Endothelial cell of umbilical vein (primary cell): ENCODE measurements around the gene HTRA1. TPM values are rescaled to one million over a fixed set of nuclear protein-coding genes. Genes with fewer than 3 reads are reported as not detected.

Experiments used
- BruUV-seq: library from RNA; stranded (reverse); fragments of 400-500 nt; replicated peaks from 2 replicates; lab custom pipeline; 2021; lab: Mats Ljungman, UMichigan
- CTCF ChIA-PET: fragments of 300-600, 350-600 bp; sonication (Branson Sonifier 250); formaldehyde crosslinking; loops from one replicate; lab custom pipeline; 2021; ENCODE audit warnings: antibody characterized with exemption, inconsistent platforms; lab: Charles Lee
- POLR2A ChIA-PET: fragments of 300-600, 350-600 bp; sonication (Branson Sonifier 250); formaldehyde crosslinking; loops from one replicate; lab custom pipeline; 2021; ENCODE audit warnings: antibody characterized with exemption, inconsistent platforms; lab: Charles Lee
- DNase-seq: peaks from one replicate; pipeline ENCODE4 v3.0.0-alpha.2; 2011; ENCODE audit warnings: low read depth, low spot score
- FAIRE-seq: peaks from 2 replicates; lab custom pipeline; 2011; peaks lifted over from hg19 to GRCh38; lab: Jason Lieb, UNC
- H2AFZ ChIP-seq: 2 replicates; pipeline ENCODE4 v1.6.0; 2012; ENCODE audit warnings: low read depth, low read length, control low read depth, inconsistent platforms
- H3K27ac ChIP-seq: 2 replicates; pipeline ENCODE4 v1.5.1; 2011; ENCODE audit warnings: low read depth, mild to moderate bottlenecking, control low read depth, low read length, moderate library complexity; ENCODE audit not compliant: insufficient read depth
- H3K27me3 ChIP-seq, 2 experiments: 2 replicates each; pipeline versions ENCODE4 v1.6.0 to v1.6.1; 2011; ENCODE audit warnings: low read length in 2 of 2, mixed read lengths in 1 of 2; ENCODE audit not compliant: control insufficient read depth in 2 of 2, insufficient read depth in 2 of 2
- H3K36me3 ChIP-seq, 2 experiments: 2 replicates in 1 of 2; 3 replicates in 1 of 2; pipeline ENCODE4 v1.5.1; 2011; ENCODE audit warnings: low read length in 2 of 2, mild to moderate bottlenecking in 1 of 2, moderate library complexity in 1 of 2; ENCODE audit not compliant: control insufficient read depth in 2 of 2, insufficient read depth in 2 of 2; ENCODE audit errors: extremely low read depth in 1 of 2
- H3K4me1 ChIP-seq: 3 replicates; pipeline ENCODE4 v1.5.1; 2011; ENCODE audit warnings: mild to moderate bottlenecking, low read length; ENCODE audit not compliant: control insufficient read depth, insufficient read depth; ENCODE audit errors: extremely low read depth
- H3K4me2 ChIP-seq: 2 replicates; pipeline ENCODE4 v1.6.1; 2011; ENCODE audit warnings: low read length, control low read depth, mixed read lengths; ENCODE audit not compliant: insufficient read depth
- H3K4me3 ChIP-seq, 3 experiments: fragments of 200-600 bp in 1 of 3; sonication (generic), shearing (Covaris generic) in 1 of 3; replicated peaks in 1 of 3; 2 replicates each; pipeline ENCODE4 v1.5.1; 2011 to 2016; ENCODE audit warnings: control low read depth in 3 of 3, low read length in 3 of 3, mild to moderate bottlenecking in 2 of 3, inconsistent platforms in 1 of 3, low read depth in 1 of 3, moderate library complexity in 1 of 3; ENCODE audit not compliant: insufficient read depth in 1 of 3
- H3K79me2 ChIP-seq: 2 replicates; pipeline ENCODE4 v1.6.0; 2012; ENCODE audit warnings: low read length, inconsistent platforms; ENCODE audit not compliant: control insufficient read depth, insufficient read depth
- H3K9ac ChIP-seq: replicated peaks from 2 replicates; pipeline ENCODE3; 2011; ENCODE audit warnings: low read length, control low read depth; ENCODE audit not compliant: insufficient read depth; ENCODE audit errors: extremely low read depth
- H3K9me1 ChIP-seq: replicated peaks from 3 replicates; pipeline ENCODE4 v1.6.0; 2011; ENCODE audit warnings: mild to moderate bottlenecking, low read length; ENCODE audit not compliant: control insufficient read depth, insufficient read depth; ENCODE audit errors: extremely low read depth
- H3K9me3 ChIP-seq: replicated peaks from 2 replicates; pipeline ENCODE4 v1.5.1; 2012; ENCODE audit warnings: low read length, inconsistent platforms; ENCODE audit not compliant: control insufficient read depth, insufficient read depth
- H4K20me1 ChIP-seq: replicated peaks from 2 replicates; pipeline ENCODE3; 2011; ENCODE audit warnings: mild to moderate bottlenecking, low read length; ENCODE audit not compliant: control insufficient read depth, insufficient read depth; ENCODE audit errors: extremely low read depth
- EZH2 ChIP-seq: IDR thresholded peaks from 2 replicates; pipeline ENCODE4 v1.6.1; 2012; ENCODE audit warnings: borderline replicate concordance, low read depth, mild to moderate bottlenecking, moderate library complexity, low read length, inconsistent platforms; ENCODE audit not compliant: severe bottlenecking
- FOS ChIP-seq: IDR thresholded peaks from 2 replicates; pipeline ENCODE4 v1.6.1; 2011; ENCODE audit warnings: mild to moderate bottlenecking, low read length, moderate library complexity, borderline replicate concordance; ENCODE audit not compliant: insufficient read depth
- GATA2 ChIP-seq: IDR thresholded peaks from 2 replicates; pipeline ENCODE4 v1.7.0; 2011; ENCODE audit warnings: low read depth, mild to moderate bottlenecking, moderate library complexity, mixed read lengths, low read length; ENCODE audit not compliant: insufficient read length, insufficient read depth
- JUN ChIP-seq: IDR thresholded peaks from 2 replicates; pipeline ENCODE4 v1.6.1; 2011; ENCODE audit warnings: borderline replicate concordance, low read depth; ENCODE audit not compliant: insufficient read length, insufficient read depth
- MYC ChIP-seq: IDR thresholded peaks from one replicate; pipeline ENCODE4 v1.6.1; 2011; ENCODE audit warnings: mild to moderate bottlenecking, low read depth, low read length
- POLR2A ChIP-seq: IDR thresholded peaks from 2 replicates; pipeline ENCODE4 v1.6.1; 2012; ENCODE audit warnings: low read depth, mild to moderate bottlenecking, control low read depth, low read length
- POLR2AphosphoS5 ChIP-seq: IDR thresholded peaks from 2 replicates; pipeline ENCODE4 v1.6.1; 2012; ENCODE audit warnings: low read depth, mild to moderate bottlenecking, control low read depth, low read length, moderate library complexity; ENCODE audit not compliant: insufficient read depth
- dilution Hi-C: fragments of 300-500 bp; cut with MboI; formaldehyde crosslinking; loops from one replicate; pipeline ENCODE4 v1.15.0; 2019; ENCODE audit warnings: low sequenced_read_pairs; ENCODE audit not compliant: extremely low pct_ligation_motif_present
- intact Hi-C: fragments of 100-400 bp; cut with micrococcal nuclease; formaldehyde crosslinking; loops from one replicate; pipeline ENCODE4 v1.10.0; 2022
- polyA plus RNA-seq, 4 experiments: library from polyadenylated mRNA; depleted of rRNA in 3 of 4; stranded (reverse) in 3 of 4; unstranded in 1 of 4; fragments of >200 nt; gene quantifications; 2 replicates each; pipeline versions ENCODE4 v1.2.1 to v1.2.3, GENCODE V29; 2011 to 2012; ENCODE audit warnings: missing spikeins in 1 of 4
- total RNA-seq: library from RNA; stranded (reverse); gene quantifications from 2 replicates; pipeline ENCODE4 v1.2.3, GENCODE V29; 2021
- TF ChIP-seq, protein P1 (sequence below), 2 donors: IDR thresholded peaks; 1 replicate in 1 of 2; 2 replicates in 1 of 2; pipeline ENCODE4 v1.5.1; 2011; ENCODE audit warnings: low read length in 2 of 2, mild to moderate bottlenecking in 2 of 2, moderate library complexity in 2 of 2, control low read depth in 1 of 2, inconsistent platforms in 1 of 2, low read depth in 1 of 2; ENCODE audit not compliant: insufficient read depth in 1 of 2; ENCODE audit errors: extremely low read depth in 1 of 2
- TF ChIP-seq, protein P2 (sequence below): IDR thresholded peaks from 2 replicates; pipeline ENCODE4 v1.6.1; 2011; ENCODE audit not compliant: insufficient read depth, insufficient read length

The HTRA1 gene
- total and polyA plus RNA-seq, 2 donors (not counting 3 experiments of a cell fraction or from before 2014, with no cell fraction given): 192 to 270 TPM

DNA sequence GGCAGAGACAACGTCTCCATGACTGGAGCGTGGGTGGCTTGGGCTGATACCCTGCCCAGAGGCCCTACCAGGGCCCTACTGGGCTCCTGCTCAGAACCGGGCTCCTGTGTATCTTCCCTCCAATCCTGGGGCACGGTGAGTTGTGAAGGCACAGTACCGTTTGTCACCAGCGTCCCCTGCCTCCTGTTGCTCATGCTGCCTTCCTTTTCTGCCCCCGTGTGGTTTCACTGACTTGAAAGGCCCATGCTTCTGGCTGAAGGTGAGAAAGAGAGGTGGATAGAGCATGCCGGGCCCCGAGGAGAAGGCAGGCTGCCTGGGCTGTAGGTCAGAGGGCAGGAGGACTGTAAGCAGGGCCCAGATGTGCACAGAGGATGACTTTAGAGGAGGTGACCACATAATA lies 90.1 kb downstream of the HTRA1 start:
- Histone ChIP-seq H4K20me1 (no peaks in the 10 kb centered on the region), H3K9me1 (no peaks in the 10 kb centered on the region), H3K27me3 (no peaks in the 10 kb centered on the region), H3K9ac (no peak overlapping the region), H3K4me2 (no peak overlapping the region), H3K36me3 (no peaks in the 10 kb centered on the region), H3K9me3 (no peaks in the 10 kb centered on the region), H3K27ac (no peak overlapping the region), H3K79me2 (no peaks in the 10 kb centered on the region), H3K4me3 (no peak overlapping the region), H2AFZ (no peak overlapping the region), H3K4me1 (no peaks in the 10 kb centered on the region)
- dilution Hi-C loops (no loop called here), intact Hi-C loops (no loop called here)
- CTCF ChIA-PET: interaction anchor here (1.0 to 1.1 kb wide), 2 partner anchors 14 to 112 kb away, joined by 3 to 8 read pairs; no protein-coding TSS in a partner anchor
- DNase-seq (no peak), FAIRE-seq (no peak)
- TF ChIP-seq, protein P1, sequence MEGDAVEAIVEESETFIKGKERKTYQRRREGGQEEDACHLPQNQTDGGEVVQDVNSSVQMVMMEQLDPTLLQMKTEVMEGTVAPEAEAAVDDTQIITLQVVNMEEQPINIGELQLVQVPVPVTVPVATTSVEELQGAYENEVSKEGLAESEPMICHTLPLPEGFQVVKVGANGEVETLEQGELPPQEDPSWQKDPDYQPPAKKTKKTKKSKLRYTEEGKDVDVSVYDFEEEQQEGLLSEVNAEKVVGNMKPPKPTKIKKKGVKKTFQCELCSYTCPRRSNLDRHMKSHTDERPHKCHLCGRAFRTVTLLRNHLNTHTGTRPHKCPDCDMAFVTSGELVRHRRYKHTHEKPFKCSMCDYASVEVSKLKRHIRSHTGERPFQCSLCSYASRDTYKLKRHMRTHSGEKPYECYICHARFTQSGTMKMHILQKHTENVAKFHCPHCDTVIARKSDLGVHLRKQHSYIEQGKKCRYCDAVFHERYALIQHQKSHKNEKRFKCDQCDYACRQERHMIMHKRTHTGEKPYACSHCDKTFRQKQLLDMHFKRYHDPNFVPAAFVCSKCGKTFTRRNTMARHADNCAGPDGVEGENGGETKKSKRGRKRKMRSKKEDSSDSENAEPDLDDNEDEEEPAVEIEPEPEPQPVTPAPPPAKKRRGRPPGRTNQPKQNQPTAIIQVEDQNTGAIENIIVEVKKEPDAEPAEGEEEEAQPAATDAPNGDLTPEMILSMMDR (IDR thresholded peaks at IDR 0.05; ENCODE audit: extremely low read depth in 1 of 2, insufficient read depth in 1 of 2, low read depth in 1 of 2, low read length in 2 of 2): no peak
- no peak for TF ChIP-seq MYC
- no peak for TF ChIP-seq EZH2
- no peak for TF ChIP-seq POLR2AphosphoS5
- no peak for TF ChIP-seq FOS
- TF ChIP-seq, protein P2, sequence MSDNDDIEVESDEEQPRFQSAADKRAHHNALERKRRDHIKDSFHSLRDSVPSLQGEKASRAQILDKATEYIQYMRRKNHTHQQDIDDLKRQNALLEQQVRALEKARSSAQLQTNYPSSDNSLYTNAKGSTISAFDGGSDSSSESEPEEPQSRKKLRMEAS: no peak
- no peak for TF ChIP-seq GATA2
- TF ChIP-seq JUN: no peak
- TF ChIP-seq POLR2A: no peak
- POLR2A ChIA-PET: no interaction called here
- no TSS peak for BruUV-seq
